Transverse colon (tissue), 4 donors: ENCODE results near the gene ANK3.

Source experiments
- CTCF ChIP-seq, 5 experiments: fragments of 200-600 bp in 3 of 5; fragments of 450-650 bp in 2 of 5; sonication (generic) in 3 of 5; IDR thresholded peaks; 1 replicate in 2 of 5; 2 replicates in 3 of 5; pipeline ENCODE4 v1.5.1; 2016 to 2017; ENCODE audit warnings: antibody characterized with exemption in 5 of 5, inconsistent platforms in 3 of 5, mild to moderate bottlenecking in 2 of 5, moderate library complexity in 1 of 5
- EP300 ChIP-seq: sonication (generic); formaldehyde crosslinking; IDR thresholded peaks from one replicate; pipeline ENCODE4 v1.6.1; 2017; ENCODE audit warnings: antibody characterized with exemption, low read depth
- POLR2A ChIP-seq: fragments of 450-650 bp; IDR thresholded peaks from one replicate; pipeline ENCODE4 v1.6.1; 2016; ENCODE audit warnings: antibody characterized with exemption, mild to moderate bottlenecking, moderate library complexity
- POLR2AphosphoS5 ChIP-seq, 3 donors: sonication (generic); formaldehyde crosslinking; IDR thresholded peaks; one replicate each; pipeline ENCODE4 v1.6.1; 2016; ENCODE audit warnings: antibody characterized with exemption in 3 of 3

GRCh38 chr10:60099998-60100747, 289.5 kb downstream of the ANK3 start:
- TF ChIP-seq EP300 (no peak), POLR2A (no peak), POLR2AphosphoS5 (IDR thresholded peaks at IDR 0.05) (no peak), CTCF (IDR thresholded peaks at IDR 0.05) (peak; percentile 48 to 59 (median 57))
